NB4 (cell line): ENCODE data around the gene DEGS1.

ENCODE experiments used
- DNase-seq: peaks from one replicate; pipeline ENCODE4 v3.0.0; 2010; ENCODE audit warnings: low read depth
- H3K4me3 ChIP-seq: one replicate; pipeline ENCODE4 v1.5.1; 2011; ENCODE audit warnings: mild to moderate bottlenecking, low read depth, low read length, moderate library complexity
- CTCF ChIP-seq: IDR thresholded peaks from one replicate; pipeline ENCODE4 v1.5.1; 2012; ENCODE audit warnings: low read depth, low read length
- MAX ChIP-seq: IDR thresholded peaks from 2 replicates; pipeline ENCODE4 v1.6.1; 2011; ENCODE audit warnings: low read depth, low read length
- MYC ChIP-seq: IDR thresholded peaks from 2 replicates; pipeline ENCODE4 v1.6.1; 2011; ENCODE audit warnings: low read depth, low read length
- POLR2A ChIP-seq: IDR thresholded peaks from 2 replicates; pipeline ENCODE4 v1.6.1; 2011; ENCODE audit warnings: mild to moderate bottlenecking; ENCODE audit not compliant: insufficient read length; ENCODE audit errors: extremely low read depth

The DEGS1 gene

GRCh38 chr1:224235813-224236493, 52.9 kb downstream of the DEGS1 start:
- DNase-seq, result no peak
- TF ChIP-seq MYC (no peak), MAX (no peak), POLR2A (no peak), CTCF (no peak)
- H3K4me3 ChIP-seq, result no peak overlapping the region

GRCh38 chr1:224237119-224237881, 54.3 kb downstream of the DEGS1 start:
- H3K4me3 ChIP-seq, result no peak overlapping the region
- no peak for DNase-seq
- no peak for TF ChIP-seq MYC
- no peak for TF ChIP-seq MAX
- no peak for TF ChIP-seq POLR2A
- TF ChIP-seq CTCF, result no peak

- no peak for DNase-seq
- TF ChIP-seq CTCF (no peak), POLR2A (no peak), MAX (no peak), MYC (no peak)
- H3K4me3 ChIP-seq, result no peak overlapping the region
Measured at GRCh38 chr1:224238212-224238611, 55.2 kb downstream of the DEGS1 start.

GRCh38 chr1:224238756-224239155, 55.7 kb downstream of the DEGS1 start:
- no peak overlapping the region for H3K4me3 ChIP-seq
- DNase-seq, result no peak
- TF ChIP-seq MAX, result no peak
- TF ChIP-seq CTCF, result no peak
- TF ChIP-seq POLR2A, result no peak
